DMS79 treated with DMSO at 0.1 percent for 48 hours (cell line): ENCODE results near the gene RNF181.
A peak's percentile ranks its signal among the peaks of the same experiment; 100 is the strongest.
"Not testable (repeated sequence)": the region's sequence is repeated elsewhere in the genome, so short reads cannot be mapped to it uniquely, and the experiment has no call there.

Experiments
- DNase-seq: peaks from one replicate; lab custom pipeline; 2025; lab: John Stamatoyannopoulos, UW

RNF181 gene

DNA sequence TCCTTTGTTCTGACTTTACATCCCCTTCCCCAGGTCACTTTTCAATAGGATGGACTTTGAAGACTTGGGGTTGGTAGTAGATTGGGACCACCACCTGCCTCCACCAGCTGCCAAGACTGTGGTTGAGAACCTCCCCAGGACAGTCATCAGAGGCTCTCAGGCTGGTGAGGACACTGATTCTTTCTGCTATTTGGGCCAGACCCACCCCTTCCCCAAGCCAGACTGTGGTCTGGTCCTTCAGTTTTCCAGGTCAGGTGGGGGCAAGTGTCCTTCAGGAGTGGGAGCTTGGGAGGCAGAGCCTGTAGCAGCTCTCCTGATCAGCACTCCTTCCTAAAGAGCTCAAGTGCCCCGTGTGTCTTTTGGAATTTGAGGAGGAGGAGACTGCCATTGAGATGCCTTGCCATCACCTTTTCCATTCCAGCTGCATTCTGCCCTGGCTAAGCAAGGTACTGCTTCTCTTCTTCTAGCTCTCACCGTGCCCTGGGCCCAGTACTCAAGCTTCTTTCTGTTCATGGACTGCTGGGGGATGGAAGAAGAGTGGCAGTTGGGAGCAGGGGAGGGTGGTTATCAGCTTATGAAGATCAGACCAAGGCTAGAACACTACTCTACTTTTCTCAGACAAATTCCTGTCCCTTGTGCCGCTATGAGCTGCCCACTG lies 1.1 kb downstream of the RNF181 start:
- no peak for DNase-seq

DNA sequence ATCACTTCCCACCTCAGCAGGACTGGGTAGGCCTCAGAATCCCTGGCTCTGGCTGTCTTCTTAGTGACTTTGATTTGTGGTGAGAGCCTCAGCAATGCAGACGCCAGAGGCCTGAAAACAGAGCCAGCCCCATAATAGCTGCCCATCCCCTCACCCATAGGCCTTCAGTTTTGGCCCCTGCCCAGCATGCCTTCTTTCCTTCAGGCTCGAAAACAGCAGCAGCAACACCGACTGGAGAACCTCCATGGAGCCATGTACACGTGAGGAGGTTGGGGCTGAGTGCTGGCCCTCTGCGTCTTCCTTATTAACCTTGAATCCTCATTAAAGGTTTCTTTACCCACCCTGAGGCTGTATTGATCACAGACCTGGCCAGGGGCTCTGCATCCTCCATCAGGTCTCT lies 1.7 kb downstream of the RNF181 start:
- DNase-seq, result no peak

DNA sequence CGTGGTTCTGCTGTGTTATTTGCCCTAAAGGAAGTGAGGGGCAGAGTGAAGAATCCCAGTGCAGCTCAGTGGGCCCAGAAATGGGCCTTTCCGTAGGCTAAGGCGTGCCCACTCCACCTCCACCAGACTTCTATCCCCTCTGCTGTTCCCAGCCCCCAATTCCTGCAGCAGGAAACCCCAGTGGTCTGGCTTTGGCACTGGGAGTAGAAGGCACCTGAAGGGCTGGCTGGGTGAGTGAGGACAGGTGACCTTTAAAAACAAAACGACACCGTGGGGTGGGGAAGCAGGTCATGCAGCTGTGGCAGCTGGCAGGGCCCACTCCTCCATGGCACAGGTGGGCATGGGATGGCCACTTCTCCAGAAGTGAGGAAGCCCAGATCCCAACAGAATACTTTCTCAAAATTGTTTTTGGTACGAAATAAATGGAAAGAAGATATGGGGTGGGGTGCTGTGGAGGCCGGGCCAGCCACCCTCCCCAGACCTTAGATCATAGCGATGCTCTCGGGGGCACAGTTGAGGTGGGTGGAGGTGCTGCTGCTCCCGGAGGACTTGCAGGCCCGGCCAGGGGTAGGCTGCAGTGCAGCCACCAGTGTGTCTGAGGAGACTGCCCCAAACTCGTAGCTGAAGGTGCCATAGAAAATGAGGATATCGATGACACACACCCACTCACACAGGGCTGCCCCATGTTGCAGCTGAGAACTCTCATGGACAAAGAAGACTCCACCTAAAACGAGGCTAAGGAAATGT lies 3.2 kb downstream of the RNF181 start:
- DNase-seq, result no peak

DNA sequence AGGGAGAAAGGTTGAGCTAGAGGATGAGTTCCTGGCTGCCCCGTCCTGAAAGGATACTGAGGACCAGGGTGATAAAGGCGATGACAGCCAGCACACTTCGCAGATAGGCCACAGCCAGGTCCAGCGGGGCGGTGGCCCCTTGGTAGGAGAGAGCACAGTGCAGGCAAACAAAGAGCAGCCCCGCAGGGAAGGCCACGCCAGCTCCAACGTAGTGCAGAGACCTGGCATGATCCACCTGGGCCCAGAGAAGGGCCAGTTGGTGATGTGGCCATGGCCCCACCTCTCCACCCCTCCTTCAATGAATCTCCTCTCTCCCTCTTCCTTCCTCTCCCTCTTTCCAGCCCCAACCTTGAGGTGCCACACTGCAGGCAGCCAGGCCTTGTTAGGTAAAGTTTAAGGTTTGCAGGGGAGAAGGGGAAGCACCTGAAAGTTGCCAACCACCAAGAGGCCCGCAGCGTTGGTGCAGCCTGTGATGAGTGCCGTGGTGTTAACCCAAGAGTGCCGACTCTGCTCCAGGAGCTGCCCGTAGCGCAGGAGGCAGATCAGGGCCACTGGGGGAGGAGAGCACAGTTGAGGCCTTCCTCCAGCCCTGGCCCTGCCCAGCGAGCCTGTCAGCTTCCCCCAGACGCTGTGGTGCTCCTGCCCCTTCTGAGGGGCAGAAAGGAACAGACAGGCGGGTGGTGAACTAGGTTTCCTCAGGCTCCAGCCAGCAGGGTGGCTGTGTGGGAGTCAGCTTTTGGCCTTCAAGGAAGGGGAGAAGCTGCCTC lies 4.1 kb downstream of the RNF181 start:
- no peak for DNase-seq

DNA sequence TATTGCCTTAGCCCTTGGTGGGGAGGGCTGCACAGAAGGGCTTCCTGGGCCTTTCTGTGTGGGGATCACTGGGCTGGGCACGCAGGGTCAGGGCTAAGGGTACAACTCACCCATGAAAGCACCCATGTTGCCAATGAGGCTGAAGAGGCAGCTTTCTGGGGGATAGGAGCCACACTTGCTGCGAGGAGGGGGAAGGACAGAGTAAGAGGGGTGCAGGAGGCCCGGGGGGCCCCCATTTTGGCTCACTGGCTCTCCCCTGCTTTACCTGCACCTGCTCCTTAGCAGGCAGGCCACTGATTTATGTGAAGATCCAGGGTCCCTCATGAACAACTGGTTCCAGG lies 4.7 kb downstream of the RNF181 start:
- no peak for DNase-seq

DNA sequence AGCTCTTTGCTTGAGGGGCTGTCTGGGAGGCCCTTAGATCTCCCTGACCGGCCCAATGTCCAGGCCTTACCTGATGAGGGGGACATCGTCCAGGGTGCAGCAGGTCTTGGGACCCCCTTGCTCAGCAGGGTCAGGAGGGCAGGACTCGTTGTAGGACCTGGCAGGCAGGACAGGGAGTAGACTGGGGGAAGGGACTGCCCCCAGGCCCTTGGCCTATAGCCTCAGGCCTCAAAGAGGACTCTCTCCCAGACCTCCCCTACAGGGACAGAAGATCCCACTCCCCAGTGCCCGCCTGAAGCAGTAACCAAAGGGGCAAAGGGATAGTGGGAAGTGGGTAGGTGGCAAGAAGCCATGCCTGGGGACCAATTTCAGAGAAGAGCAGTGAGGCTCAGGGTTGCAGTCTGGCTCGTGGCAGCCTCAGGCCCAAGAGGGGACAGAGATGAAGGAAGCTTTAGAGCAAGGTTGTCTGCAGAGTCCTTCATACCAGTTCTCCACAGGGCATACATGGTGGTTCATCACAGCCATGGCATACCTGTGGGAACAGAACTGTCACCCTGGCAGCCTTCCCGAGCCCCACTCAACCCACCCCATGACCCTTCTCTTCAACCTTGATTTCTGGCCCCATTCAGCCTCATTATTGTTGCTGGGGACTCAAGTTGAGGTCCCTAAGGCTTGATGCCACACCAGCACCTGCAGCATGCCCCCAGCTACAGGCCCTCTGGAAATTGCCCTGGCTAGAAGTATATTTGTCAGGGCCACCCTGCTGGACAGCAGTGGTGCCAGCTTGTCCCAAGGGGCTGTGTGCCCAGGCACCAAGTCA lies 5.6 kb downstream of the RNF181 start:
- no peak for DNase-seq

DNA sequence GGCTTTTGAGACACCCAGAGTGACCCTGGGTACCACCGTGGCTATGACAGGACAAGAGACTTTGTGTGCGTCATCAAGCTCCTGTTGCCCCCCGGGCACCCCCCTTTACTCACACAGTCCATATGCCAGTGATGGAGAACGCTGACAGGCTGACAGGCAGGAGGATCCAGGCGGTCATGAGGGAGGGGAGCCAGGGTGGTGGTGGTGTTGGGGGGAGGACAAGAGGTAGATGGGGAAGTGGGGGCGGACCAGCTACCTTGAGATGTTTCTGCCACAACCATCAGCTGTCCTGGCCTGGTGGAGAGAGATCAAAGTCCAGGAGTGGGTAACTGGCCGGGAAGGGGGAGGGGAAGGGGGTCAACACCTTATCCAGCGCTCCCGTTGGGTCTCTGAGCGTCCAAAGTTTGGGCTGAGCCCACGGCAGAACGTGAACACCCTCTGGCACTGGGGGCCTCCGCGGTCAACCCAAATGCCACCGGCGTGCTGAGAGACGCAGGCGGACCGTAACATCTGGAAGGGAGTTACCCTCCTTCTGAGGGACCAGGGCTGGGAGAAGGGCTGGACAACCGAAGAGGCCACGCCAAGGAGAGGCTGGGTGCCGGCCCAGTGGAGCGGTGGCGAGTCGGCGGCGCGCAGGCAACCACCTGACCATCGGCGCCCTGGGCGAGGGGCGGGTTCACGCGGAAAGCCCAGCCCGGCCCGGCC lies 6.4 kb downstream of the RNF181 start:
- no peak for DNase-seq

DNA sequence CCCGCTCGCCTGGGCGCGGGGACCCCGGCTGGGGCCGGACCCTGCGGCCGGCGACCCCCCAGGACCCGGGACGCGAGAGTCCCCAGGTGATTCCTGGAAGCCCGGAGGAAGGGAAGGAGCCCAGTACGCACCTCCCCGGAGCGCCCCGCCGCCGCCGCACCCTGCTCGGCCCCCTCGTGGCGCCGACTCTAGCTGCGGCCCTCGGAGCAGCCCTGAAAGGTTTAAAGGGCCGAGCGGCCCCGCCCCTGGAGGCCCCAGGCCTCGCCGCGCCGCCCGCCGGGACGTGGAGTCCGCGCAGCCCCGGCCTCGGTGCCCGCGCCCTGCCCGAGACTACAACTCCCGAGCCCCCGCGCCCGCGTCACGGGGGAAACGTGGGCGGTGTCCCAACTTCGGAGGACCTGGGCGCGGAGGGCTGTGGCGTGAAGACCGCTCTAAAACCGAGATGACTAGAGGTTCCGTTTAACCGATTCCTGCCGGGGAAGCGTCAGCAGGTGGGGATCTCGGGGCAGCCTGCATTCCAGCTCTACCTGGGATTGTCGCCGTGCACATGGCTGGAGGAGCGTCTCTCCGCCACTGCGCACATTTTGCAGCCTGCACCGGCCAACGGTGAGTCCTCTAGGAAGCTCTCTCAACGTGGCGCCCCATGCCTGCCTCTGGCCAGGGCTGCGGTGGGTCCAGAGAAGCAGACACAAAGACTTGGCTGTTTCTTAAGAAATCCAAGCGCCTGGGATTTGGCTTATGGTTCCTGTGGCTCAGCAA lies 7.1 kb downstream of the RNF181 start, which contains the start of gene TMEM150A:
Gene TMEM150A (minus strand): TSS at position 223 of the 759 bp plus-strand sequence. CDS start 750 bp downstream, outside the sequence.
- peak; percentile 65 for DNase-seq

DNA sequence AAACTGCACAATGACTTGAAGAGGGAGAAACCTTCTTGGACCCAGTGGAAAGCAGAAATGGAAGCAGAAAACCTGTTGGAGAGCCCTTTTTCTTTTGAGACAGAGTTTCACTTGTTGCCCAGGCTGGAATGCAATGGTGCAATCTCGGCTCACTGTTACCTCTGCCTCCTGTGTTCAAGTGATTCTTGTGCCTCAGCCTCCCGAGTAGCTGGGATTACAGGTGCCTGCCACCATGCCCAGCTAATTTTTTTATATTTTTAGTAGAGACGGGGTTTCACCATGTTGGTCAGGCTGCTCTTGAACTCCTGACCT lies 8.5 kb downstream of the RNF181 start:
- DNase-seq, result not testable (repeated sequence)

DNA sequence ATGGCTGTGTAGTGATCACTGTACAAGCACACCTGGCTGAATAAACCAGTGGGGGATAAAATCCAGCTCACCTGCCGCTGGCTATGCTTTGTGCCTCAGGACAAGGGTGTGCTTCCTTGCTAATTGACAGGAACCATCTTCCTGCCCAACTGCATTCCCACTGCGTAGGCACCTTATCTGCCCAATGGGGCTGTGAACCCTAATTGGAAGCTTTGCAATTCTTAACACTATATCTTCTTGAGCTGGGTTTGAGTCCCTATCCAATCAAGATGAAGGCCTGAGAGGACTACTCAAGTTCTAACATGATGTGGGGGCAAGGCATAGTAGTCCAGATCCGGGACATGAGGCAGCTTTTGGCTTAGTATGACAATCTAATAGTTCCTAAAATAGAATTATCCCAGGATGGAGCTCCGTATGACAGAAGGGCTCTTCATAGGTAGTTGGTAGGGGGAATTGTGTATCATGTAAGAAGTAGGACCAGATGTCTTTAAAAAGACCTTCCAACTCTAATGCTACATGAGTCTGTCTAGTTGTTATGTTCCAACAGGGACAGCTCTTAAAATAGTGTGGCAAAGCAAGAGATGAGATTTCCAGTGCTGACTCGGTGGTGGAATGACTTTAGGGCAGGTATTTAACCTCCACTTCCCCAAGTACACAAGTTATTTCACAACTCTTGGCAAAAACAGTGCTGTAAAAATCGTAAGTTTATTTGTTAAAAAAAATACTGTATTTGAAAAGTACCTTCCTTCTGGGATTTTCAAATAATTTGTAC lies 9.2 kb downstream of the RNF181 start:
- DNase-seq, result no peak

DNA sequence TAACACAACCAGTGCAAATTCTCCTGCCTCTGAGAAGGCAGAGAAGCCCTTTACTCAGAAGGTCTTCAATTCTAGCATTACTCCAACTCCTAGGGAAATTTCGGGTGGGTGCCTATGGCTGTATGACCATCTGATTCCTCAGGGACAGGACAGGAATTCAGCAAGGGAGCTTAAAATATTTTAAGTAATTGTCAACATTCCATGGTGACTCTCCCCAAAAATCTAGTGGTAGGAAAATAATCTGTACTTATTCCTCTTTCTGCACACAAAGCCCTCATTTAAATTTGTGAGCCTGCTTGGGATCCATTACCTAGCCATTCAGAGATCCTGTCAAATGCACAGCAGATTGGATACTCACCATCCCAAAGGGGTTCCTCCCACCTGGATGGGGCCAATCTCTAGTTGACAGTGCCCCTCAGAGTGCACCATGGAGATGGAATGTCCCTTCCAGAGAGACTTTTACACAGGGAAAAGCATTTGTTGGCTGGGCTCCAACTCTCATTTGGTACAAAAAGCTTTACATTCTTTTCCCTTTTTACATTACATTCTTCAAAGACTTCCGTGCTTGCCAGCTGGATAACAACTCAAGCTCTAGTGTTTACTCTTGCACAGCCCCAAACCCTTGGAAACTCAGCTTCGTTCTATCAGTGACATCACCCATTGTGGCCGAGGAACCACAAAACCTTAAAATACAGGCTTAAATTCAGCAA lies 10.0 kb downstream of the RNF181 start:
- DNase-seq, result peak; percentile 51

DNA sequence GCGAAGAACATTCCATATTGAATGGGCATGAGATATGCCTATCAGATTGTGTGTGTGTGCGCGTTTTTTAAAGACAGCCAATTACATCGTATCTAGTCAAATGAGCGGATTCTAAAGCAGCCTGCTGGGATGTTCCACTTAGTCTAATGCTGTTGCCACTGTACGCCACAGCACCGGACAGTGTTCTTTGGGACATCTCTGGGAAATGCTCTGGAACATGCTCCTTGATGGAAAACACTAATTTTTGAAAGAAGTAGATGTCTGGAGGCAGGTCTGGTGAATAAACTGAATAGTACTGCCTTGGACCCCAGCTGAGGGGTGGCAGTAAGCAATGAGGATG lies 10.5 kb downstream of the RNF181 start:
- DNase-seq, result no peak

DNA sequence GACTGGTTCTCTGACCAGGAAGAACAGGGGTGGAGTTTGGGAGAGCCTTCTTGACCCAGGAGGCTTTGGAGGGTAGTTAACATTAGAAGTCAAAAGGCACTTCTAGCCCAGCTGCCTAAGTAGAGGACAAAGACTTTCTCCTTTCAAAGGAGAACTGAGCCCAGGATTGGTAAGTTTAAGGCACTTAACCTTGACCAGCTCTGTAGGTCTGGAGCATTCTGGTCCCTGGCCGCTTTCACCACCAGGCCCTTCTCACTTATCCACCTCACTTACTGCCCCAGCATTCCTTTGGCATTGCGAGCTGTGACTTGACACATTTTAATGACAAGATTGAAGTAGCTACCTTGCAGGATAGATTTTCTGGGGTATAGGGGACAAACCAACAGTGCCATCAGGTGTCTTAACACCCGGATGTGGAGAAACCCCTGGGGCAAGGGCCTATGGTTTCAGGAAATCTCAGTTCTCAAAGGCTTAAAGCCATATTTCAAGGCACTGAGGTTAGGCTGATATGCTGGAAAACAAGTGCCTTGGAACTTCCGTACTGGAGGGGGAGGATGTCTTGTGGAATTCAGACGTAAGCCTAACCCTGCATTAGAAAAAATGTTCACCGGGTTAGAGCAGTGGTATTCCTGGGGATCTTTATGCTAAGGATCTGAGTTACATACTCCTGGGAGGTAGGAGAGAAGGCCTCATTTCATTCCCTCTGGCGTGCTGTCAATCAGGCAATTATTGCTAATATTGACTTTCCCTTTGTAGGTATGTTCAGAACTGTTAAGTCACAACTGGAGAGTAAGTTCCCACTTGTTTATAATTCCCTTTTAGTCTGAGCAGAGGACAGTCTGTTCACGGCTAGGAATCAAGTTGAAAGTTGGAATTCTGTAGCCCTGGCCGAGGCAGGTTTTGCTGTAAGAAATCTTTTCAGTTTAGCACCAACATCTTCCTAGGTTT lies 12.0 kb downstream of the RNF181 start:
- DNase-seq, result no peak

DNA sequence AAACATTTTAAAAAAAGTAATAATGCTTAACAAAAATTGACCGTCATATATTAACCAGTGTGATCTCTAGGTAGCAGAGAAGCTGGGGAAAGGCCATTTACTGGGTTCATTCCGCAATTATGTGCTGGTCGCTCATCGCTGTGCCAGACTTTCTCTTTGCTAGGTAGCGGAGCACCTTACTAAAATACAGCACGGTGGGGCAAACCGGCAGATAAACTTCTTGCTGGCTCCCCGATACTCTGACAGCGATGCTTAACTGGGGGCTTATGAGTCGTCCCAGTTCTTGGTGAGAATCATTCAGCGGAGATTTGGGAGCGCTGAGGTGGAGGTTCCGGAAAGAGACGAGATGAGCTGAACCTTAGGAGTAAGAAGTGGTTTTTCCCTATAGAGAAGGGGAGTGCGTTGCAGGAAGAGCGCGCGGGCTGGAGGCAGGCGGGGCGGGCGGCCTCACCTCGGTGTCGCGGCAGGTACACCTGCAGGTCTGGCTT lies 15.7 kb downstream of the RNF181 start:
- DNase-seq, result peak; percentile 29

DNA sequence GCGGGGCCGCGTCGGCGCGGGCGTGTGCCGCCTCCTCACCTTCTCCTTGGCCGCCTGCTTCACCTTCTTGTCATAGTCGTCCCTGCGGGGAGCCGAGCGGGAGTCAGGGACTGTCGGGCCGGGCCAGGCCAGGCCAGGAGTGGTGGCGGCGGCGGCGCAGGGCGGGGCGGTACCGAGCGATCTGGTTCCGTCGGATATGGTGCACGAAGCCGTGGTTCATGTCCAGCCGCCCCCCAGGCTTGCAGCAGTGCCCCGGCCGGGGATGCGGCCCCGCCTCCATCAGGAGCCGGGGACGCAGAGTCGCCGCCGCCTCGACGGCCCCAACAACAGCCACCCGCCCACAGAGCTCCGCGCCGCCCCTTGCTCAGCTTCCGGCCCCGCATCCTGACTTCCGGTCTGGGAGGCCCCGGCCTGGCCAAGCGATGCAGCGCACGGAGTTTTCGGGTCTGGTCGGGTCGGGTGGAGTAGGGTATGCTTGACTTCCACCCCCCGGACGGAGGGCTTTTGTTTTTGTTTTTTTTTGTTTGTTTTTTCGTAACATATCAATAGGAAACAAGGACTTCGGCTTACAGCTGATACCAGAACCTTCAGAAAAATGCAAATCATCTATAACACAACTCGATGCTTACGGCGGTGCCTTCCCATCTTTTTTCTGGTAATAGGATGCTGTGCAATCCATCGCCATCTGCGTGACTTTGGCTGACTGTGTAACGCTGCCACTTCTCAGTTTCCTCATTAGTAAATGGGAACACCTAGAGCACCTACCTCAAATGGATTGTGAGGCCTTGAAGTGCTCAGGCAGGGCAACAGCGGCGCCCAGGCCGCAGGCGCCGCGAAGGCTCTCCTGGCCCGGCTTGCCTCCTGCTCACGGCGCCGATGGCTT lies 16.4 kb downstream of the RNF181 start, which contains the start of gene C2orf68:
Gene C2orf68 (minus strand): TSS at position 362 of the 883 bp plus-strand sequence. CDS start 82 bp downstream, at position 280.
- DNase-seq, result peak; percentile 93

DNA sequence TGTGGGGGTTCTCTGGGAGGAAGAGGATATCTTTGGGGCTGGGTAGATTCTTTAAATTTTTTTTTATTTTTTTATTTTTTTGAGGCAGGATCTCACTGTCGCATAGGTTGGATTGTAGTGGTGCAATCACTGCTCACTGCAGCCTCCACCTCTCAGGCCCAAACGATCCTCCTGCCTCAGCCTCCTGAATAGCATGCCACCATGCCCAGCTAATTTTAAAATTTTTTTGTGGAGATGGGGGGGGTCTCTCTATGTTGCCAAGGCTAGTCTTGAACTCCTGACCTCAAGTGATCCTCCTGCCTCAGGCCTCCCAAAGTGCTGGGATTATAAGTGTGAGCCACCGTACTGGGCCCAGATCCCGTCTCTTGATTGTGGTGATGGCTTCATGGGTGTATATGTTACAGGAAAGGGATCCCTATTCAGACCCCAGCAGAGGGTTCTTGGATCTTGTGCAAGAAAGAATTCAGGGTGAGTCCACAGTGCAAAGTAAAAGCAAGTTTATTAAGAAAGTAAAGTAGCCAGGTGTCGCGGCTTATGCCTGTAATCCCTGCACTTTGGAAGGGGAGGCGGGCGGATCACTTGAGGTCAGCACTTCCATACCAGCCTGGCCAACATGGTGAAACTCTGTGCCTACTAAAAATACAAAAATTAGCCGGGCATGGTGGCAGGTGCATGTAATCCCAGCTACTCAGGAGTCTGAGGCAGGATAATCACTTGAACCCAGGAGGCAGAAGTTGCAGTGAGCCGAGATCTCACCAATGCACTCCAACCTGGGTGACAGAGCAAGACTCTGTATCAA lies 18.4 kb downstream of the RNF181 start:
- no peak for DNase-seq
